K562 (cell line): ENCODE results near the gene ADD1. TPM values are rescaled to one million over a fixed set of nuclear protein-coding genes. Genes with fewer than 3 reads are reported as not detected.

Source experiments
- ARID3B ChIP-seq: fragments of 250-450 bp; sonication (Bioruptor Pico); IDR thresholded peaks from 2 replicates; pipeline ENCODE4 v1.4.0; 2020; ENCODE audit warnings: borderline replicate concordance
- CBX8 ChIP-seq: fragments of 200-600 bp; sonication (generic); IDR thresholded peaks from 2 replicates; pipeline ENCODE4 v1.6.1; 2012; ENCODE audit warnings: borderline replicate concordance, mixed run types, low read depth, mild to moderate bottlenecking, moderate library complexity, mixed read lengths, low read length, control low read depth, inconsistent platforms; ENCODE audit not compliant: poor library complexity, severe bottlenecking; ENCODE audit errors: extremely low read depth
- CTBP1 ChIP-seq: fragments of 450-650 bp; IDR thresholded peaks from 2 replicates; pipeline ENCODE4 v1.6.1; 2016; ENCODE audit warnings: borderline replicate concordance
- EP400 ChIP-seq: fragments of 450-650 bp; IDR thresholded peaks from 2 replicates; pipeline ENCODE4 v1.6.1; 2017; ENCODE audit warnings: antibody characterized with exemption, mild to moderate bottlenecking, moderate library complexity
- LEF1 ChIP-seq: fragments of 450-650 bp; IDR thresholded peaks from 2 replicates; pipeline ENCODE4 v1.6.1; 2016; ENCODE audit warnings: mild to moderate bottlenecking
- MAFF ChIP-seq: IDR thresholded peaks from 2 replicates; pipeline ENCODE4 v1.6.1; 2012; ENCODE audit warnings: low read length, improper control_type of control experiment
- MTA2 ChIP-seq: fragments of 450-650 bp; IDR thresholded peaks from 2 replicates; pipeline ENCODE4 v1.6.1; 2016; ENCODE audit warnings: low read depth
- MYNN ChIP-seq, 2 experiments: sonication (generic); formaldehyde crosslinking in 1 of 2; IDR thresholded peaks; 2 replicates each; pipeline versions ENCODE4 v1.5.0 to v1.6.1; 2016 to 2020; ENCODE audit warnings: antibody characterized with exemption in 1 of 2, missing genetic modification reagents in 1 of 2
- NR3C1 ChIP-seq: sonication (generic); formaldehyde crosslinking; IDR thresholded peaks from 2 replicates; pipeline ENCODE4 v1.8.1; 2022; ENCODE audit warnings: missing genetic modification reagents
- PTRF ChIP-seq: fragments of 450-650 bp; IDR thresholded peaks from 2 replicates; pipeline ENCODE4 v1.6.1; 2016; ENCODE audit warnings: mild to moderate bottlenecking, missing genetic modification characterization, missing compliant biosample characterization
- RAD21 ChIP-seq, 2 experiments: fragments of 250-450 bp in 1 of 2; fragments of 450-650 bp in 1 of 2; sonication (Bioruptor Pico) in 1 of 2; formaldehyde crosslinking in 1 of 2; IDR thresholded peaks in 1 of 2; conservative IDR thresholded peaks in 1 of 2; 2 replicates each; pipeline versions ENCODE4 v1.4.0 to v1.8.0; 2020 to 2022; ENCODE audit warnings: mild to moderate bottlenecking in 2 of 2, moderate library complexity in 1 of 2
- SAFB ChIP-seq: fragments of 200-400 bp; formaldehyde crosslinking; IDR thresholded peaks from 2 replicates; pipeline ENCODE4 v1.6.1; 2017; ENCODE audit warnings: low read depth, low read length, borderline replicate concordance
- SIX5 ChIP-seq, 2 experiments: IDR thresholded peaks; 2 replicates each; pipeline ENCODE4 v1.6.1; 2011; ENCODE audit warnings: low read length in 2 of 2, borderline replicate concordance in 1 of 2, low read depth in 1 of 2, mild to moderate bottlenecking in 1 of 2, moderate library complexity in 1 of 2; ENCODE audit not compliant: insufficient read depth in 1 of 2
- SMARCA4 ChIP-seq: fragments of 450-650 bp; IDR thresholded peaks from 2 replicates; pipeline ENCODE4 v1.6.1; 2016
- TOE1 ChIP-seq, 2 experiments: fragments of 450-650 bp in 1 of 2; sonication (generic) in 1 of 2; formaldehyde crosslinking in 1 of 2; IDR thresholded peaks; 2 replicates each; pipeline versions ENCODE4 v1.7.1 to v1.8.0; 2016 to 2022; ENCODE audit warnings: borderline replicate concordance in 2 of 2, mild to moderate bottlenecking in 2 of 2, antibody characterized with exemption in 1 of 2, inconsistent platforms in 1 of 2, low read depth in 1 of 2, missing genetic modification reagents in 1 of 2, moderate library complexity in 1 of 2
- XRCC4 ChIP-seq: IDR thresholded peaks from one replicate; pipeline ENCODE4 v1.6.1; 2011; ENCODE audit not compliant: insufficient read depth, insufficient read length; ENCODE audit errors: extremely low read depth
- ZBED1 ChIP-seq: IDR thresholded peaks from 2 replicates; pipeline ENCODE4 v1.6.1; 2014
- ZNF512 ChIP-seq: IDR thresholded peaks from 2 replicates; pipeline ENCODE4 v1.6.1; 2016; ENCODE audit warnings: missing genetic modification characterization, missing compliant biosample characterization
- polyA plus RNA-seq, 8 experiments: library from polyadenylated mRNA; depleted of rRNA in 4 of 8; stranded (reverse) in 5 of 8; unstranded in 3 of 8; fragments of >200 nt; fragmentation: Nextera tagmentation in 2 of 8; fragmentation: Illumina TruSeq in 1 of 8; extraction: Ambion mirVana in 2 of 8; extraction: Trizol in 1 of 8; gene quantifications; 2 replicates each; pipeline versions ENCODE4 v1.2.1 to v1.2.3, GENCODE V29; 2011 to 2014; ENCODE audit warnings: inconsistent platforms in 1 of 8, missing spikeins in 1 of 8
- total RNA-seq, 7 experiments: library from RNA; depleted of rRNA in 6 of 7; stranded (reverse); fragments of >200 nt in 6 of 7; fragmentation: Illumina TruSeq in 2 of 7; extraction: Trizol in 2 of 7; gene quantifications; 2 replicates each; pipeline versions ENCODE4 v1.2.1 to v1.2.3, GENCODE V29; 2011 to 2021; ENCODE audit warnings: low replicate concordance in 1 of 7
- TF ChIP-seq, protein P1 (sequence below), 2 experiments: IDR thresholded peaks; 2 replicates each; pipeline ENCODE4 v1.6.1; 2012; ENCODE audit warnings: improper control_type of control experiment in 2 of 2, low read depth in 2 of 2, low read length in 2 of 2, borderline replicate concordance in 1 of 2

The ADD1 gene
- total and polyA plus RNA-seq, 9 of the 15 experiments (the other 6 are each of a cell fraction or from before 2014, with no cell fraction given) = 17.5 to 153 (median 74.0) TPM

DNA sequence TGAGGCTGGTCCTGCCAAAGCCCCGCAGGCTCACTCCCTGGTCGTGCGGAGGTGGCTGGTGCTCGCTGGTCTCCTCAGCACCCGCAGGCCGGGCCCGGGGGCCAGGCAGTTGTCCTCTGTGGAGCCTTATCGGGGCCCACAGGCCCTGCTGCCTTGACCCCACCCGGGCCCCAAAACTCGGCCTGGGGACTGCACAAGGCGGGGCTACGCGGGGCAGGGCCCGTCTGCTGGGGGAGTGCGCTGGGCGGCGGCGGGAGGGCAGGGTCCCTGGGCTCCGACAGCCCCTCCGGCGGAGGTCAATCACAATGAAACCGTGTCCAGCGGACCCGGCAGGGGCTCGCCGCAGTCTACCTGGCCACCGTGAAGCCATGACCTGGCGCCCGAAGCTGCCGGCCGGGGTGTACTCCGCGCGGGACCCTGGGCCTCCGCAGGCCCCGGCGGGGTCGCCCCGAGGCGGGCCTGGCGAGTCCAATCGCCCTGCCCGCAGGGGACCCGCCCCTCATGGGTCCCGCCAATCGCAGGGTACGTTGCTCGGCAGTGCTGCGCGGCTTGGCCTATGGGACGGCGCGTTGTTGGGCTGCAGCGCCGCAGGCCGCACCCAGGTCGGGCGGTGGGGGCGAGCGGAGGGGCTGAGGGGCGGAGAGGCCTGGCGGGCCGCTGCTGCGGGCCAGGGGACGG lies at the start of gene ADD1 (continued):
- TF ChIP-seq, protein P1, sequence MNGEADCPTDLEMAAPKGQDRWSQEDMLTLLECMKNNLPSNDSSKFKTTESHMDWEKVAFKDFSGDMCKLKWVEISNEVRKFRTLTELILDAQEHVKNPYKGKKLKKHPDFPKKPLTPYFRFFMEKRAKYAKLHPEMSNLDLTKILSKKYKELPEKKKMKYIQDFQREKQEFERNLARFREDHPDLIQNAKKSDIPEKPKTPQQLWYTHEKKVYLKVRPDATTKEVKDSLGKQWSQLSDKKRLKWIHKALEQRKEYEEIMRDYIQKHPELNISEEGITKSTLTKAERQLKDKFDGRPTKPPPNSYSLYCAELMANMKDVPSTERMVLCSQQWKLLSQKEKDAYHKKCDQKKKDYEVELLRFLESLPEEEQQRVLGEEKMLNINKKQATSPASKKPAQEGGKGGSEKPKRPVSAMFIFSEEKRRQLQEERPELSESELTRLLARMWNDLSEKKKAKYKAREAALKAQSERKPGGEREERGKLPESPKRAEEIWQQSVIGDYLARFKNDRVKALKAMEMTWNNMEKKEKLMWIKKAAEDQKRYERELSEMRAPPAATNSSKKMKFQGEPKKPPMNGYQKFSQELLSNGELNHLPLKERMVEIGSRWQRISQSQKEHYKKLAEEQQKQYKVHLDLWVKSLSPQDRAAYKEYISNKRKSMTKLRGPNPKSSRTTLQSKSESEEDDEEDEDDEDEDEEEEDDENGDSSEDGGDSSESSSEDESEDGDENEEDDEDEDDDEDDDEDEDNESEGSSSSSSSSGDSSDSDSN (IDR thresholded peaks at IDR 0.05; ENCODE audit: borderline replicate concordance in 1 of 2, low read depth in 2 of 2, low read length in 2 of 2) = peak; percentile 24 to 78; a peak in 1 of 4 replicates
- no peak for TF ChIP-seq SAFB
- TF ChIP-seq NR3C1 (CRISPR knock-in tag) = no peak
- no peak for TF ChIP-seq LEF1
- no peak for TF ChIP-seq MTA2
- TF ChIP-seq PTRF = no peak
- TF ChIP-seq CTBP1 = peak; percentile 76
- TF ChIP-seq CBX8 = no peak
- TF ChIP-seq ZBED1 = no peak
- peak; percentile 45; the same call in 1 of the 2 replicates for TF ChIP-seq MYNN (IDR thresholded peaks at IDR 0.05)
- no peak for TF ChIP-seq MYNN (CRISPR knock-in tag; IDR thresholded peaks at IDR 0.05)
- TF ChIP-seq MAFF = no peak
- TF ChIP-seq EP400 = peak; percentile 68; the same call in 1 of the 2 replicates
- 0 out of 2 replicates have a peak, but pooled peaks have one; percentile 19 for TF ChIP-seq ARID3B
- TF ChIP-seq ZNF512 (tag) = no peak
- no peak for TF ChIP-seq SMARCA4
- 0 out of 2 replicates have a peak, but pooled peaks have one; percentile 63 for TF ChIP-seq TOE1 (IDR thresholded peaks at IDR 0.05; ENCODE audit: borderline replicate concordance)
- TF ChIP-seq TOE1 (CRISPR knock-in tag; IDR thresholded peaks at IDR 0.05; ENCODE audit: borderline replicate concordance, low read depth) = no peak
- no peak for TF ChIP-seq XRCC4
- TF ChIP-seq RAD21 (CRISPR knock-in tag; conservative IDR thresholded peaks at IDR 0.05 in 1 of 2, IDR thresholded peaks at IDR 0.05 in 1 of 2) = no peak
- TF ChIP-seq SIX5 (IDR thresholded peaks at IDR 0.05; ENCODE audit: borderline replicate concordance in 1 of 2, insufficient read depth in 1 of 2, low read depth in 1 of 2, low read length in 2 of 2) = no peak
